HG03025 (cell line): ENCODE measurements around the gene UBE2R2.
"Not testable (repeated sequence)": the region's sequence is repeated elsewhere in the genome, so short reads cannot be mapped to it uniquely, and the experiment has no call there.

Experiments used
- ATAC-seq: cut with Tn5 transposase; IDR thresholded peaks from one replicate; pipeline ENCODE4 v1.9.1; 2021; ENCODE audit warnings: mild to moderate bottlenecking, moderate library complexity; ENCODE audit not compliant: unreplicated experiment, low FRiP score

UBE2R2 gene

GRCh38 chr9:33798545-33798944, 18.4 kb upstream of the UBE2R2 start:
- ATAC-seq = no peak

GRCh38 chr9:33799928-33800704, 16.8 kb upstream of the UBE2R2 start:
- ATAC-seq = no peak

GRCh38 chr9:33800886-33801285, 16.1 kb upstream of the UBE2R2 start:
- no peak for ATAC-seq

GRCh38 chr9:33801943-33802500, 14.9 kb upstream of the UBE2R2 start:
- ATAC-seq = not testable (repeated sequence)

GRCh38 chr9:33804196-33804595, 12.8 kb upstream of the UBE2R2 start:
- not testable (repeated sequence) for ATAC-seq

GRCh38 chr9:33807156-33807555, 9.8 kb upstream of the UBE2R2 start:
- ATAC-seq = not testable (repeated sequence)

- not testable (repeated sequence) for ATAC-seq
Observed at GRCh38 chr9:33808979-33809322, 8.0 kb upstream of the UBE2R2 start.

- ATAC-seq = no peak
Observed at GRCh38 chr9:33809506-33809905, 7.5 kb upstream of the UBE2R2 start.

- ATAC-seq = no peak
Observed at GRCh38 chr9:33813712-33814641, 3.0 kb upstream of the UBE2R2 start.

GRCh38 chr9:33815781-33816180, 1.2 kb upstream of the UBE2R2 start:
- no peak for ATAC-seq

- ATAC-seq = peak; percentile 28
Observed at GRCh38 chr9:33817327-33818166, 587 bp downstream of the UBE2R2 start.

- no peak for ATAC-seq
Observed at GRCh38 chr9:33818167-33818846, 1.3 kb downstream of the UBE2R2 start.

GRCh38 chr9:33818847-33819500, 2.0 kb downstream of the UBE2R2 start:
- ATAC-seq = no peak

- no peak for ATAC-seq
Observed at GRCh38 chr9:33820231-33820745, 3.3 kb downstream of the UBE2R2 start.

GRCh38 chr9:33823801-33824200, 6.8 kb downstream of the UBE2R2 start:
- no peak for ATAC-seq

GRCh38 chr9:33827285-33827684, 10.3 kb downstream of the UBE2R2 start:
- not testable (repeated sequence) for ATAC-seq

GRCh38 chr9:33829641-33830230, 12.8 kb downstream of the UBE2R2 start:
- not testable (repeated sequence) for ATAC-seq

GRCh38 chr9:33835625-33836260, 18.8 kb downstream of the UBE2R2 start:
- no peak for ATAC-seq
